Activated T-cell treated with anti-CD3 and anti-CD28 coated beads, Interleukin-2, amount 50 U/mL, for 48 hours (primary cell): ENCODE measurements around the gene CXorf65.

Source experiments
- DNase-seq, 2 experiments: peaks; one replicate each; pipeline ENCODE4 v3.0.0-alpha.2; 2020

The CXorf65 gene

DNA sequence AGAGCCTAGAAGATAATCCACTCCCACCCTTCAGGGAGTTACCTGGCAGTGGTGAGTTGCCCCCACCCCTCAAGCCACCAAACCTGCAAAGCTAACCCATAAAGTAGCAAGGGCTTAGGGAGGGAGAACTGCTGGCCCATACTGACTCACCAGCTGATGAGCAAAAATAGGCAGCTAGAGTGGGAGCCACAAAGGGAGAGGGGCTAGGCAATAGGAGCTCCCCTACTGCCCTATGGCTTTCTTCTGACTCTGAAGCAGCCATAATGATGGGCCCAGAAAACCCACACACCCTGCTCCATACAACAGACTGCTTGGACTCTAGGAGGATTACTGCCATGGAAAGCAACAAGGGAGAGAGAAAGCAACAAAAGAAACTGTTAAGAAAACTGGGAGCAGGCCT, 46.4 kb downstream of the CXorf65 start:
- no peak for DNase-seq

DNA sequence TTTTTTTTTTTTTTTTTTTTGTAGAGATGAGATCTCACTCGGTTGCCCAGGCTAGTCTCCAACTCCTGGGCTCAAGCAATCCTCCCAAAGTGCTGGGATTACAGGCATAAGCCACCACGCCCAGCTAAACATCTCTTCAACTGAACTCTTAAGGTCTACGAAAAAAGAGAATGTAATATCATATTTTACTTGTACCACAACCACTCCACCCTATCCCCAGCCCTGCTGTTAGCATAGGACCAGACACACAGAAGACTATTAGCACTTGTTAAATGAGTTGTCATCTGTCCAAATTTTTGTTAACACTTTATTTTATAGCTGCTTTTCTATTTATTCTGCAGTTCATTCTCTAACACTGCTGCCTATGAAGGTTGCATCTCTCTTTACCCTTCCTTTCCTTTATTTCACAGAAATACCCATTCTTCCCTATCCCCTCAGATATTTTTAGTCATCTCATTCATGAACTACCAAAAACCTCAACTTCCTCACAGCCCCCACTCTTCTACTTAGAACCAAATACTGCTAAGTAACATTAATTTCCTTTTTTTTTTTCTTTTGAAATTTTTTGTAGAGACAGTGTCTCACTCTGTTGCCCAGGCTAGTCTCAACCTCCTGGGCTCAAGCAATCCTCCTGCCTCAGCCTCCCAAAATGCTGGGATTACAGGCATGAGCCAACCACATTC, 48.6 kb downstream of the CXorf65 start:
- no peak for DNase-seq

DNA sequence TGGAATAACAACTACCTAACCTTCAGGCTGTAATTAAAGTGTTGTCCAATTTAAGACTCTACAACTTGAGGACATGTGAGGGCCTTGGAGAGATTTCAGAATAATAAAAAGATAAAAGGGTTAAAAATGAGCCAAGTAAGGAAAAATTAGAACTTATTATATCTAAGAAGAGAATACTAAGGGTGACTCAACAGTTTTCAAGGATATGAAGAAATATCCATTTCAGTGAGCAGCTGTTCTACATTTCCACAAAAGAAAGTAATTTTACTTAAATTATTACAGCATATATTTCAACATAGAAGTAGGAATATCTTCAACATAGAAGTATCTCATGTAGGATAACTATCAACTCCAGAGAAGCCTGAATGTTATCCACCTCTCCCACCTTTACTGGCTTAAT, 49.7 kb downstream of the CXorf65 start:
- DNase-seq, result no peak
